HepG2 (cell line): Measurements from ENCODE around the gene RIIAD1. TPM values are rescaled to one million over a fixed set of nuclear protein-coding genes. Genes with fewer than 3 reads are reported as not detected.

Experiments used
- ARHGAP35 ChIP-seq: sonication (generic); formaldehyde crosslinking; IDR thresholded peaks from 2 replicates; pipeline ENCODE4 v1.9.0; 2022; ENCODE audit warnings: mild to moderate bottlenecking, inconsistent platforms, moderate library complexity, missing genetic modification reagents, borderline replicate concordance
- ATF7-NPFF ChIP-seq: sonication (generic); formaldehyde crosslinking; IDR thresholded peaks from 2 replicates; pipeline ENCODE4 v1.8.1; 2023; ENCODE audit warnings: mild to moderate bottlenecking, low read depth, missing genetic modification reagents, moderate library complexity
- BRCA1 ChIP-seq: sonication (generic); formaldehyde crosslinking; IDR thresholded peaks from 2 replicates; pipeline ENCODE4 v1.4.0; 2020; ENCODE audit warnings: missing genetic modification reagents
- CENPT ChIP-seq: sonication (generic); formaldehyde crosslinking; IDR thresholded peaks from 2 replicates; pipeline ENCODE4 v1.8.0; 2022; ENCODE audit warnings: low read depth, mild to moderate bottlenecking, moderate library complexity, missing genetic modification reagents
- FLYWCH1 ChIP-seq: sonication (generic); formaldehyde crosslinking; IDR thresholded peaks from 2 replicates; pipeline ENCODE4 v1.8.1; 2023; ENCODE audit warnings: mild to moderate bottlenecking, missing genetic modification reagents
- KDM5A ChIP-seq: fragments of 200-600 bp; sonication (generic); IDR thresholded peaks from 2 replicates; pipeline ENCODE4 v1.7.0; 2018; ENCODE audit warnings: antibody characterized with exemption, mild to moderate bottlenecking, low read length, borderline replicate concordance
- MYNN ChIP-seq: sonication (generic); formaldehyde crosslinking; IDR thresholded peaks from 2 replicates; pipeline ENCODE4 v1.4.0; 2020; ENCODE audit warnings: mild to moderate bottlenecking, low read depth, missing genetic modification reagents
- NFRKB ChIP-seq: fragments of 450-650 bp; IDR thresholded peaks from 2 replicates; pipeline ENCODE4 v1.6.1; 2017
- NR1H2 ChIP-seq: sonication (generic); formaldehyde crosslinking; IDR thresholded peaks from 2 replicates; pipeline ENCODE4 v1.8.1; 2022; ENCODE audit warnings: low read depth, missing genetic modification reagents, borderline replicate concordance
- NR2C2 ChIP-seq: sonication (generic); formaldehyde crosslinking; IDR thresholded peaks from 2 replicates; pipeline ENCODE4 v1.4.0; 2020; ENCODE audit warnings: missing genetic modification reagents, mild to moderate bottlenecking, moderate library complexity, borderline replicate concordance
- RBAK ChIP-seq: sonication (generic); formaldehyde crosslinking; IDR thresholded peaks from 2 replicates; pipeline ENCODE4 v1.5.1; 2020; ENCODE audit warnings: mild to moderate bottlenecking, missing genetic modification reagents
- SAP130 ChIP-seq: IDR thresholded peaks from 2 replicates; pipeline ENCODE4 v1.6.1; 2016; ENCODE audit warnings: low read depth
- SIN3B ChIP-seq: fragments of 150-350 bp; IDR thresholded peaks from 2 replicates; pipeline ENCODE4 v1.6.1; 2014; ENCODE audit warnings: low read length
- SMARCE1 ChIP-seq: fragments of 450-650 bp; IDR thresholded peaks from 2 replicates; pipeline ENCODE4 v1.6.1; 2017; ENCODE audit warnings: borderline replicate concordance
- TRIM24 ChIP-seq: sonication (generic); formaldehyde crosslinking; IDR thresholded peaks from 2 replicates; pipeline ENCODE4 v1.8.0; 2022; ENCODE audit warnings: mild to moderate bottlenecking, missing genetic modification reagents
- ZBTB34 ChIP-seq: sonication (generic); formaldehyde crosslinking; IDR thresholded peaks from 2 replicates; pipeline ENCODE4 v1.8.0; 2022; ENCODE audit warnings: mild to moderate bottlenecking, missing genetic modification reagents
- ZHX1 ChIP-seq: sonication (generic); formaldehyde crosslinking; IDR thresholded peaks from 2 replicates; pipeline ENCODE4 v1.8.1; 2022; ENCODE audit warnings: low read depth, mild to moderate bottlenecking, missing genetic modification reagents
- ZNF337 ChIP-seq: sonication (generic); formaldehyde crosslinking; IDR thresholded peaks from 2 replicates; pipeline ENCODE4 v1.5.1; 2020; ENCODE audit warnings: missing genetic modification reagents, low read depth, mild to moderate bottlenecking, borderline replicate concordance
- ZSCAN12 ChIP-seq: sonication (generic); formaldehyde crosslinking; IDR thresholded peaks from 2 replicates; pipeline ENCODE4 v1.9.0; 2021; ENCODE audit warnings: mild to moderate bottlenecking, missing genetic modification reagents
- polyA plus RNA-seq, 8 experiments: library from polyadenylated mRNA; depleted of rRNA in 3 of 8; stranded (reverse) in 7 of 8; unstranded in 1 of 8; fragments of >200 nt; fragmentation: Illumina TruSeq in 4 of 8; extraction: Trizol in 4 of 8; gene quantifications; 2 replicates each; pipeline versions ENCODE4 v1.2.1 to v1.2.3, GENCODE V29; 2011 to 2016; ENCODE audit warnings: low read depth in 4 of 8, missing spikeins in 1 of 8, mixed read lengths in 1 of 8; ENCODE audit not compliant: insufficient read depth in 1 of 8
- total RNA-seq, 5 experiments: library from RNA; depleted of rRNA; stranded (reverse); fragments of >200 nt; fragmentation: Illumina TruSeq; extraction: Trizol; gene quantifications; 2 replicates each; pipeline ENCODE4 v1.2.3, GENCODE V29; 2016; ENCODE audit warnings: low read depth in 1 of 5
- TF ChIP-seq, protein P1 (sequence below): IDR thresholded peaks from 2 replicates; pipeline ENCODE4 v1.6.1; 2018; ENCODE audit warnings: missing genetic modification reagents
- TF ChIP-seq, protein P2 (sequence below): sonication (generic); formaldehyde crosslinking; IDR thresholded peaks from 2 replicates; pipeline ENCODE4 v1.5.0; 2020; ENCODE audit warnings: mild to moderate bottlenecking, missing genetic modification reagents

The RIIAD1 gene
- total and polyA plus RNA-seq, 2 of the 13 experiments (the other 11 are each of a cell fraction or from before 2014, with no cell fraction given) = not detected

DNA sequence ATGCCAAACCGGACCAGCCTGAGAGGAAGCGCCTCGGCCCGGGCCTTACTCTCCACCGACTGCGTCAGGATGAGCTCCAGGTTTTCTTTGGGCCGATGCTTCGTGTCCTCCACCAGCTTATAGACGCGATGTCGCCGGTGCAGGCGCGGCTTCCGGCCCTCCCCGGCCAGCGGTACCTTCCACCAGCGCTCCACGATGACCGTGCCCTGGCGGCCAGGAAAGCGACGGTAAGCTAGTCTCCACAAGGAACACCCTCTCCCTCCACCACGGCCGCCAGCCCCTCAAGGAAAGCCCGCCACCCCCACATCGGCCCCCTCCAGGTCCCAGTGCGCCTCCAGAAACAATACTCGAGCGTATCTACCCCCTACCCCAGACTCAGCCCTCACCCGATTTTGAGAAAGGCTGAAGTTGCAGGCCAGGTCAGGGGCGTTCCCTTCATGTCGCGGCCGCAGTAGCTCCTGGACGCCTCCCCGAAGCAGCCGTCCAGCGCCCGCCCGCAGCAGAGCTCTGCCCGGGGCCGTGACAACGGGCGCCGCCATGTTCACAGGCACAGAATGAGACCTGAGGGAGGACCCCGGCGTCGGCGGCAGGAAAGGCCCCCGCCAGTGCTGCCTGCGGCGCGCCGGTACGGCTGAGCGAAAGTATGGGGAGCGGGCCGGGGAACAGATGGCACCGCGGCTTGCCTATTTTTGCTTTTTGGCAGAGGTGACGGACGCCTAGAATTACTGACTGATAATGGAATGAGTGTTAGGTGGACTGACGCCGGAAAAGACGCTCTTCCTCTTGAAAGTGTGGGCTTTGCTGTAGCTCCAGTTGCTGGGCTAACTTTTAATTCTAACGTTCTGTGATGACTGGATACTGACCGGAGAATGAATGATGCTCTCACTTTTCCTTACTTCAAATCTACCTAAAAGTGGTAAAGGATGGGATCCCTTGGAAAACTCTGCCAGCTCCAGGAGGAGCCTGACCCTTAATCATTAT, 41.9 kb downstream of the RIIAD1 start, which contains the start of gene MRPL9 (continued):
- TF ChIP-seq ZBTB34 (peak; percentile 89; the same call in 1 of the 2 replicates), ATF7-NPFF (CRISPR knock-in tag) (peak; percentile 47; the same call in 1 of the 2 replicates), SMARCE1 (no peak), BRCA1 (CRISPR knock-in tag) (0 out of 2 replicates have a peak, but pooled peaks have one; percentile 59), NFRKB (no peak; the same call in 1 of the 2 replicates), ZNF337 (CRISPR knock-in tag) (peak; percentile 86; the same call in 1 of the 2 replicates), KDM5A (peak; percentile 98), SIN3B (peak; percentile 89), TRIM24 (CRISPR knock-in tag) (no peak), ZSCAN12 (CRISPR knock-in tag) (0 out of 2 replicates have a peak, but pooled peaks have one; percentile 31), NR1H2 (CRISPR knock-in tag) (no peak), NR2C2 (CRISPR knock-in tag) (peak; percentile 69; the same call in 1 of the 2 replicates), SAP130 (CRISPR knock-in tag) (peak; percentile 88), FLYWCH1 (CRISPR knock-in tag) (no peak), RBAK (CRISPR knock-in tag) (no peak), ARHGAP35 (CRISPR knock-in tag) (no peak; the same call in 1 of the 2 replicates), CENPT (CRISPR knock-in tag) (no peak), ZHX1 (CRISPR knock-in tag) (0 out of 2 replicates have a peak, but pooled peaks have one; percentile 24), MYNN (0 out of 2 replicates have a peak, but pooled peaks have one; percentile 43)
- TF ChIP-seq, protein P1, sequence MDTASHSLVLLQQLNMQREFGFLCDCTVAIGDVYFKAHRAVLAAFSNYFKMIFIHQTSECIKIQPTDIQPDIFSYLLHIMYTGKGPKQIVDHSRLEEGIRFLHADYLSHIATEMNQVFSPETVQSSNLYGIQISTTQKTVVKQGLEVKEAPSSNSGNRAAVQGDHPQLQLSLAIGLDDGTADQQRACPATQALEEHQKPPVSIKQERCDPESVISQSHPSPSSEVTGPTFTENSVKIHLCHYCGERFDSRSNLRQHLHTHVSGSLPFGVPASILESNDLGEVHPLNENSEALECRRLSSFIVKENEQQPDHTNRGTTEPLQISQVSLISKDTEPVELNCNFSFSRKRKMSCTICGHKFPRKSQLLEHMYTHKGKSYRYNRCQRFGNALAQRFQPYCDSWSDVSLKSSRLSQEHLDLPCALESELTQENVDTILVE = no peak
- TF ChIP-seq, protein P2, sequence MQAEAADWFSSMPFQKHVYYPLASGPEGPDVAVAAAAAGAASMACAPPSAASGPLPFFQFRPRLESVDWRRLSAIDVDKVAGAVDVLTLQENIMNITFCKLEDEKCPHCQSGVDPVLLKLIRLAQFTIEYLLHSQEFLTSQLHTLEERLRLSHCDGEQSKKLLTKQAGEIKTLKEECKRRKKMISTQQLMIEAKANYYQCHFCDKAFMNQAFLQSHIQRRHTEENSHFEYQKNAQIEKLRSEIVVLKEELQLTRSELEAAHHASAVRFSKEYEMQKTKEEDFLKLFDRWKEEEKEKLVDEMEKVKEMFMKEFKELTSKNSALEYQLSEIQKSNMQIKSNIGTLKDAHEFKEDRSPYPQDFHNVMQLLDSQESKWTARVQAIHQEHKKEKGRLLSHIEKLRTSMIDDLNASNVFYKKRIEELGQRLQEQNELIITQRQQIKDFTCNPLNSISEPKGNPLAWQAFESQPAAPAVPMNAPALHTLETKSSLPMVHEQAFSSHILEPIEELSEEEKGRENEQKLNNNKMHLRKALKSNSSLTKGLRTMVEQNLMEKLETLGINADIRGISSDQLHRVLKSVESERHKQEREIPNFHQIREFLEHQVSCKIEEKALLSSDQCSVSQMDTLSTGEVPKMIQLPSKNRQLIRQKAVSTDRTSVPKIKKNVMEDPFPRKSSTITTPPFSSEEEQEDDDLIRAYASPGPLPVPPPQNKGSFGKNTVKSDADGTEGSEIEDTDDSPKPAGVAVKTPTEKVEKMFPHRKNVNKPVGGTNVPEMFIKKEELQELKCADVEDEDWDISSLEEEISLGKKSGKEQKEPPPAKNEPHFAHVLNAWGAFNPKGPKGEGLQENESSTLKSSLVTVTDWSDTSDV = no peak
